ENCODE measurements around the gene SLC44A5.
"Not testable (repeated sequence)": the region's sequence is repeated elsewhere in the genome, so short reads cannot be mapped to it uniquely, and the experiment has no call there.

SLC44A5 gene

GRCh38 chr1:75423616-75424015 lies 187.3 kb downstream of the SLC44A5 start:
- no peaks in the 10 kb centered on the region for H3K36me3 ChIP-seq (ENCODE audit: insufficient read depth)
- no peak overlapping the region for H2AFZ ChIP-seq (ENCODE audit: low read depth)
- H3K9ac ChIP-seq: no peak overlapping the region
- H3K79me2 ChIP-seq (ENCODE audit: insufficient read depth, low read depth): no peaks in the 10 kb centered on the region
- no peaks in the 10 kb centered on the region for H3K27me3 ChIP-seq (ENCODE audit: insufficient read depth, low read depth)
- no peak for TF ChIP-seq CTCF (conservative IDR thresholded peaks at IDR 0.05; ENCODE audit: low read depth, low read length)
- no peaks in the 10 kb centered on the region for H3K4me1 ChIP-seq (ENCODE audit: low read depth, poor library complexity, severe bottlenecking)
- no peak overlapping the region for H3K27ac ChIP-seq
- no peaks in the 10 kb centered on the region for H4K20me1 ChIP-seq (ENCODE audit: insufficient read depth)
- H3K4me2 ChIP-seq: no peak overlapping the region
- H3K4me3 ChIP-seq (IDR thresholded peaks at IDR 0.05; ENCODE audit: insufficient read depth, low read depth, low read length): no peak overlapping the region

- Histone ChIP-seq H3K4me2 (no peak overlapping the region), H3K9ac (no peak overlapping the region), H3K36me3 (ENCODE audit: insufficient read depth) (no peaks in the 10 kb centered on the region), H3K79me2 (ENCODE audit: insufficient read depth, low read depth) (no peaks in the 10 kb centered on the region), H3K4me1 (ENCODE audit: low read depth, poor library complexity, severe bottlenecking) (no peaks in the 10 kb centered on the region), H4K20me1 (ENCODE audit: insufficient read depth) (no peaks in the 10 kb centered on the region), H2AFZ (ENCODE audit: low read depth) (no peak overlapping the region), H3K27ac (no peak overlapping the region), H3K4me3 (IDR thresholded peaks at IDR 0.05; ENCODE audit: insufficient read depth, low read depth, low read length) (no peak overlapping the region), H3K27me3 (ENCODE audit: insufficient read depth, low read depth) (no peaks in the 10 kb centered on the region)
- TF ChIP-seq CTCF (conservative IDR thresholded peaks at IDR 0.05; ENCODE audit: low read depth, low read length): no peak
Measured at GRCh38 chr1:75423136-75423535, 187.8 kb downstream of the SLC44A5 start.

GRCh38 chr1:75421371-75421770 lies 189.5 kb downstream of the SLC44A5 start:
- TF ChIP-seq CTCF (conservative IDR thresholded peaks at IDR 0.05; ENCODE audit: low read depth, low read length): no peak
- Histone ChIP-seq H3K9ac (no peak overlapping the region), H3K79me2 (ENCODE audit: insufficient read depth, low read depth) (no peaks in the 10 kb centered on the region), H4K20me1 (ENCODE audit: insufficient read depth) (no peaks in the 10 kb centered on the region), H3K27ac (no peak overlapping the region), H3K4me1 (ENCODE audit: low read depth, poor library complexity, severe bottlenecking) (no peaks in the 10 kb centered on the region), H3K27me3 (ENCODE audit: insufficient read depth, low read depth) (no peaks in the 10 kb centered on the region), H2AFZ (ENCODE audit: low read depth) (no peak overlapping the region), H3K4me3 (IDR thresholded peaks at IDR 0.05; ENCODE audit: insufficient read depth, low read depth, low read length) (no peak overlapping the region), H3K36me3 (ENCODE audit: insufficient read depth) (no peaks in the 10 kb centered on the region), H3K4me2 (no peak overlapping the region)

GRCh38 chr1:75415187-75415586 lies 195.7 kb downstream of the SLC44A5 start:
- no peaks in the 10 kb centered on the region for H3K4me1 ChIP-seq (ENCODE audit: low read depth, poor library complexity, severe bottlenecking)
- no peak overlapping the region for H3K4me2 ChIP-seq
- no peak overlapping the region for H2AFZ ChIP-seq (ENCODE audit: low read depth)
- no peak overlapping the region for H3K4me3 ChIP-seq (IDR thresholded peaks at IDR 0.05; ENCODE audit: insufficient read depth, low read depth, low read length)
- H3K27ac ChIP-seq: no peak overlapping the region
- no peaks in the 10 kb centered on the region for H3K27me3 ChIP-seq (ENCODE audit: insufficient read depth, low read depth)
- no peaks in the 10 kb centered on the region for H3K79me2 ChIP-seq (ENCODE audit: insufficient read depth, low read depth)
- no peaks in the 10 kb centered on the region for H4K20me1 ChIP-seq (ENCODE audit: insufficient read depth)
- TF ChIP-seq CTCF (conservative IDR thresholded peaks at IDR 0.05; ENCODE audit: low read depth, low read length): no peak
- H3K36me3 ChIP-seq (ENCODE audit: insufficient read depth): no peaks in the 10 kb centered on the region
- H3K9ac ChIP-seq: no peak overlapping the region

- H3K27ac ChIP-seq: no peak overlapping the region
- H3K27me3 ChIP-seq (ENCODE audit: insufficient read depth, low read depth): no peaks in the 10 kb centered on the region
- TF ChIP-seq CTCF (conservative IDR thresholded peaks at IDR 0.05; ENCODE audit: low read depth, low read length): no peak
- no peaks in the 10 kb centered on the region for H3K4me1 ChIP-seq (ENCODE audit: low read depth, poor library complexity, severe bottlenecking)
- no peak overlapping the region for H2AFZ ChIP-seq (ENCODE audit: low read depth)
- H3K4me3 ChIP-seq (IDR thresholded peaks at IDR 0.05; ENCODE audit: insufficient read depth, low read depth, low read length): no peak overlapping the region
- no peaks in the 10 kb centered on the region for H3K36me3 ChIP-seq (ENCODE audit: insufficient read depth)
- H3K4me2 ChIP-seq: no peak overlapping the region
- no peaks in the 10 kb centered on the region for H3K79me2 ChIP-seq (ENCODE audit: insufficient read depth, low read depth)
- no peaks in the 10 kb centered on the region for H4K20me1 ChIP-seq (ENCODE audit: insufficient read depth)
- no peak overlapping the region for H3K9ac ChIP-seq
Measured at GRCh38 chr1:75412616-75413015, 198.3 kb downstream of the SLC44A5 start.

GRCh38 chr1:75404681-75405080 lies 206.2 kb downstream of the SLC44A5 start:
- not testable (repeated sequence) for H3K9ac ChIP-seq; H2AFZ ChIP-seq (ENCODE audit: low read depth); H3K27ac ChIP-seq; H3K36me3 ChIP-seq (ENCODE audit: insufficient read depth); H3K4me2 ChIP-seq; H3K79me2 ChIP-seq (ENCODE audit: insufficient read depth, low read depth); H3K27me3 ChIP-seq (ENCODE audit: insufficient read depth, low read depth); H3K4me1 ChIP-seq (ENCODE audit: low read depth, poor library complexity, severe bottlenecking); H3K4me3 ChIP-seq (IDR thresholded peaks at IDR 0.05; ENCODE audit: insufficient read depth, low read depth, low read length); H4K20me1 ChIP-seq (ENCODE audit: insufficient read depth)

All from KMS-11 (cell line).